ENCODE measurements around the gene FUS.

DNA sequence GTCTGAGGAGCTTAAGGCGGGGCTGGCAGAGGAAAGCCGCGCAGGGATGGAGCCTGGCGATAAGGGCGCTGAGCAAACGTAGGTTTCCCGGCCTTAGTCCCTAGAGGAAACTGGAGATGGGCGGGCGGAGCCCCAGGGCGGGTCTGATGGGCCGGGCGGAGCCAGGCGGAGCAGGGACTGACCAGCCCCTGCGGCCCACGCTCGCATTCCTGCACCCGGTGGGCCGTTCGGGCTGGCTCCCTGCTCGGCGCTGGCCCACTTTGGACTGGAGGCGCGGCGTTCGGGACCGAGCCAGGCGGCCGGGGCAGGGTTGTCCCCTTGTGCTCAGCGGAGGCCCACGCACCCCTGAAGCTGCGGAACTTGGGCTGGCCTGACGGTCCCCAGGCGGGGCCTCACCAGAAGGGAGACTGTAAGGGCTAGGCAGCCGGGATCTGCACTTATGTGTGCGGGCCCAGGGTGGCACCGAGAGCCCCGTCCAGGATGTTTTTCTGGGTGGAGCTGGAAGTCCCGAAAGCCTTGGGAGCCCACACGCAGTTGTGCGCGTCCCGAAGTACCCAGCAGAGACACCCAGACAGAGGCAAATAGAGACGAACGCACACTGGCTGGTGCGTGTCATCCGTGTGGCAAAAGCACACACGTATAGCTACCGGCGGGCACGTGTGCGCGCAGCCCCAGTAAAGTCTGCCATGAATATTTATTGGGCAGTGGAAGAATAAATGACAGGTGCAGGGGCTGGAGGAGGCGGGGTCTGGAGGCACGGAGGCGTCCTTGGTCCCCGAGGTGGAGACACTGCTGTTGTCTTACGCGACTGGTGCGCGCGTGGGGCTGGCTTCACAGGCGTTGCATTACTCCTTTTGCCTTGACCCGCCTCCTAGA is 35.6 kb downstream of the FUS start:
- no peak for TF ChIP-seq CTCF (IDR thresholded peaks at IDR 0.05)
- no peak for TF ChIP-seq POLR2A (IDR thresholded peaks at IDR 0.05)

Measured in gastroesophageal sphincter (tissue), 3 donors.